ENCODE data around the gene ESYT3. TPM values are rescaled to one million over a fixed set of nuclear protein-coding genes. Genes with fewer than 3 reads are reported as not detected.
"Not testable (repeated sequence)": the region's sequence is repeated elsewhere in the genome, so short reads cannot be mapped to it uniquely, and the experiment has no call there.

Gene ESYT3
- total RNA-seq, 1 experiment from 2014 or later = 6.3 TPM

- no peaks in the 10 kb centered on the region for H4K20me1 ChIP-seq (ENCODE audit: control insufficient read depth, insufficient read depth, insufficient read length)
- H3K4me1 ChIP-seq (ENCODE audit: insufficient read depth, low read length) = no peaks in the 10 kb centered on the region
- Mint-ChIP-seq H3K36me3 (ENCODE audit: insufficient read depth in 1 of 3, low read depth in 3 of 3) (peaks cover 6 to 24% (median 6%) of the 10 kb centered on the region in 3 experiments), H3K27ac (no peak overlapping the region), H3K27me3 (ENCODE audit: low read depth) (peaks cover 7% of the 10 kb centered on the region), H3K4me1 (peaks cover 11 to 21% of the 10 kb centered on the region in 2 experiments), H3K9me3 (peaks cover 7 to 18% of the 10 kb centered on the region in 2 experiments; a peak in 4 of 5 replicates), H3K4me3 (no peak overlapping the region; a peak in 1 of 5 replicates)
- peak; percentile 76 for TF ChIP-seq CTCF (conservative IDR thresholded peaks at IDR 0.05)
- H3K4me2 ChIP-seq (ENCODE audit: insufficient read depth, insufficient read length, low read length) = no peak overlapping the region
- H3K9me3 ChIP-seq (ENCODE audit: control insufficient read depth, low read depth, low read length) = no peaks in the 10 kb centered on the region
- H3K27me3 ChIP-seq (ENCODE audit: insufficient read depth, low read length) = no peaks in the 10 kb centered on the region
- H3K4ac ChIP-seq (ENCODE audit: low read depth, low read length) = no peak overlapping the region
- H3T11ph ChIP-seq (ENCODE audit: low read length) = no peak overlapping the region
- no peaks in the 10 kb centered on the region for H3K23me2 ChIP-seq (ENCODE audit: insufficient read length, low read depth, low read length, poor library complexity, severe bottlenecking)
- no peak overlapping the region for H3K27ac ChIP-seq (ENCODE audit: insufficient read length, low read depth, low read length)
- H3K14ac ChIP-seq (ENCODE audit: insufficient read depth, low read length) = no peak overlapping the region
- no peak overlapping the region for H3K9ac ChIP-seq (ENCODE audit: extremely low read depth, insufficient read length, low read length)
- no peak overlapping the region for H2BK5ac ChIP-seq (ENCODE audit: insufficient read length, low read length)
- H2BK120ac ChIP-seq (ENCODE audit: low read depth, low read length, poor library complexity, severe bottlenecking) = no peak overlapping the region
- no peak overlapping the region for H2AFZ ChIP-seq (ENCODE audit: low read length)
- no peak overlapping the region for H4K5ac ChIP-seq (ENCODE audit: insufficient read length, low read depth, low read length)
- no peak overlapping the region for H2BK12ac ChIP-seq (ENCODE audit: insufficient read length, low read depth, low read length)
- WGBS (ENCODE audit: extremely low coverage, insufficient read length, low lambda C conversion rate) = no CpG with 5 or more reads among the region's 3 CpGs
- H2BK15ac ChIP-seq (ENCODE audit: low read depth, low read length) = no peak overlapping the region
- no peak overlapping the region for H3K56ac ChIP-seq (ENCODE audit: insufficient read length, low read depth, low read length)
- no peak for DNase-seq
- no peak overlapping the region for H2BK20ac ChIP-seq (ENCODE audit: low read depth, low read length, poor library complexity, severe bottlenecking)
- H3K23ac ChIP-seq (ENCODE audit: insufficient read length, low read depth, low read length) = no peak overlapping the region
- no peak overlapping the region for H2AK5ac ChIP-seq (ENCODE audit: insufficient read length, low read length)
- no peak overlapping the region for H4K8ac ChIP-seq (replicated peaks; ENCODE audit: insufficient read length, low read depth, low read length)
- no peak overlapping the region for H3K18ac ChIP-seq (ENCODE audit: insufficient read length, low read depth, low read length)
- H3K79me2 ChIP-seq (ENCODE audit: insufficient read depth, low read length) = no peaks in the 10 kb centered on the region
- H4K91ac ChIP-seq (ENCODE audit: insufficient read length, low read depth, low read length) = no peak overlapping the region
- H3K79me1 ChIP-seq (ENCODE audit: insufficient read depth, low read depth, low read length, poor library complexity, severe bottlenecking) = no peaks in the 10 kb centered on the region
Observed at GRCh38 chr3:138426211-138426610, 8.2 kb upstream of the ESYT3 start.

- not testable (repeated sequence) for H3K79me2 ChIP-seq (ENCODE audit: insufficient read depth, low read length); H2BK12ac ChIP-seq (ENCODE audit: insufficient read length, low read depth, low read length); H3K18ac ChIP-seq (ENCODE audit: insufficient read length, low read depth, low read length); H2BK5ac ChIP-seq (ENCODE audit: insufficient read length, low read length); H3K56ac ChIP-seq (ENCODE audit: insufficient read length, low read depth, low read length); H2AK5ac ChIP-seq (ENCODE audit: insufficient read length, low read length); H2BK20ac ChIP-seq (ENCODE audit: low read depth, low read length, poor library complexity, severe bottlenecking); H2AFZ ChIP-seq (ENCODE audit: low read length); H4K20me1 ChIP-seq (ENCODE audit: control insufficient read depth, insufficient read depth, insufficient read length); H3K79me1 ChIP-seq (ENCODE audit: insufficient read depth, low read depth, low read length, poor library complexity, severe bottlenecking); H2BK120ac ChIP-seq (ENCODE audit: low read depth, low read length, poor library complexity, severe bottlenecking); H3K23ac ChIP-seq (ENCODE audit: insufficient read length, low read depth, low read length); H3K9ac ChIP-seq (ENCODE audit: extremely low read depth, insufficient read length, low read length); H4K5ac ChIP-seq (ENCODE audit: insufficient read length, low read depth, low read length); H3K27ac Mint-ChIP-seq; H3K27me3 ChIP-seq (ENCODE audit: insufficient read depth, low read length); H3K4ac ChIP-seq (ENCODE audit: low read depth, low read length); H3T11ph ChIP-seq (ENCODE audit: low read length); DNase-seq; H3K4me1 ChIP-seq (ENCODE audit: insufficient read depth, low read length); H3K4me3 Mint-ChIP-seq; H3K9me3 ChIP-seq (ENCODE audit: control insufficient read depth, low read depth, low read length); H3K4me2 ChIP-seq (ENCODE audit: insufficient read depth, insufficient read length, low read length); H3K14ac ChIP-seq (ENCODE audit: insufficient read depth, low read length); H4K8ac ChIP-seq (replicated peaks; ENCODE audit: insufficient read length, low read depth, low read length); H3K23me2 ChIP-seq (ENCODE audit: insufficient read length, low read depth, low read length, poor library complexity, severe bottlenecking); H4K91ac ChIP-seq (ENCODE audit: insufficient read length, low read depth, low read length); H3K27ac ChIP-seq (ENCODE audit: insufficient read length, low read depth, low read length); H2BK15ac ChIP-seq (ENCODE audit: low read depth, low read length)
- Mint-ChIP-seq H3K36me3 (ENCODE audit: insufficient read depth in 1 of 3, low read depth in 3 of 3) (peaks cover under 1 to 19% (median under 1%) of the 10 kb centered on the region in 3 experiments; a peak in 6 of 7 replicates), H3K27me3 (ENCODE audit: low read depth) (peaks cover 13% of the 10 kb centered on the region), H3K4me1 (peaks cover 11 to 21% of the 10 kb centered on the region in 2 experiments), H3K9me3 (peaks cover 2 to 13% of the 10 kb centered on the region in 2 experiments; a peak in 3 of 5 replicates)
- WGBS (ENCODE audit: extremely low coverage, insufficient read length, low lambda C conversion rate) = no CpG with 5 or more reads among the region's 4 CpGs
Observed at GRCh38 chr3:138426754-138427153, 7.7 kb upstream of the ESYT3 start.
